ENCODE results near the gene TP73. TPM values are rescaled to one million over a fixed set of nuclear protein-coding genes. Genes with fewer than 3 reads are reported as not detected.

Gene TP73
- total RNA-seq = 2.2 and 2.4 TPM in 2 replicates
- long read RNA-seq = 0 reads

DNA sequence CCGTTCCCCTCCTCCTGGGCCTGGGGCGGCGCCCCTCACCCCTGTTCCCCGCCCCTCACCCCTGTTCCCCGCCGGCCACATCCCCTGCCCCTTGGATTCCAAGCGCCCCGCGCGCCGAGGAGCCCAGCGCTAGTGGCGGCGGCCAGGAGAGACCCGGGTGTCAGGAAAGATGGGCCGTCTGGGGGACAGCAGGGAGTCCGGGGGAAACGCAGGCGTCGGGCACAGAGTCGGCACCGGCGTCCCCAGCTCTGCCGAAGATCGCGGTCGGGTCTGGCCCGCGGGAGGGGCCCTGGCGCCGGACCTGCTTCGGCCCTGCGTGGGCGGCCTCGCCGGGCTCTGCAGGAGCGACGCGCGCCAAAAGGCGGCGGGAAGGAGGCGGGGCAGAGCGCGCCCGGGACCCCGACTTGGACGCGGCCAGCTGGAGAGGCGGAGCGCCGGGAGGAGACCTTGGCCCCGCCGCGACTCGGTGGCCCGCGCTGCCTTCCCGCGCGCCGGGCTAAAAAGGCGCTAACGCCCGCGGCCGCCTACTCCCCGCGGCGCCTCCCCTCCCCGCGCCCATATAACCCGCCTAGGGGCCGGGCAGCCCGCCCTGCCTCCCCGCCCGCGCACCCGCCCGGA lies at the start of gene TP73:
Gene TP73, plus strand, starts transcription at position 587 of the 618 bp plus-strand sequence. CDS start 29,850 bp downstream, outside the sequence.
- Mint-ChIP-seq H3K27me3 (peaks cover 55% of the 10 kb centered on the region), H3K9me3 (ENCODE audit: low read depth) (no peaks in the 10 kb centered on the region), H3K27ac (no peak within 1 kb of the TSS), H3K4me3 (ENCODE audit: low read depth) (no peak within 1 kb of the TSS), H3K4me1 (ENCODE audit: low read depth) (peaks cover 7% of the 10 kb centered on the region), H3K36me3 (ENCODE audit: insufficient read depth) (peaks cover 2% of the 10 kb centered on the region)
- no peak for DNase-seq (ENCODE audit: low spot score, unreplicated experiment)
- TF ChIP-seq, protein P1, sequence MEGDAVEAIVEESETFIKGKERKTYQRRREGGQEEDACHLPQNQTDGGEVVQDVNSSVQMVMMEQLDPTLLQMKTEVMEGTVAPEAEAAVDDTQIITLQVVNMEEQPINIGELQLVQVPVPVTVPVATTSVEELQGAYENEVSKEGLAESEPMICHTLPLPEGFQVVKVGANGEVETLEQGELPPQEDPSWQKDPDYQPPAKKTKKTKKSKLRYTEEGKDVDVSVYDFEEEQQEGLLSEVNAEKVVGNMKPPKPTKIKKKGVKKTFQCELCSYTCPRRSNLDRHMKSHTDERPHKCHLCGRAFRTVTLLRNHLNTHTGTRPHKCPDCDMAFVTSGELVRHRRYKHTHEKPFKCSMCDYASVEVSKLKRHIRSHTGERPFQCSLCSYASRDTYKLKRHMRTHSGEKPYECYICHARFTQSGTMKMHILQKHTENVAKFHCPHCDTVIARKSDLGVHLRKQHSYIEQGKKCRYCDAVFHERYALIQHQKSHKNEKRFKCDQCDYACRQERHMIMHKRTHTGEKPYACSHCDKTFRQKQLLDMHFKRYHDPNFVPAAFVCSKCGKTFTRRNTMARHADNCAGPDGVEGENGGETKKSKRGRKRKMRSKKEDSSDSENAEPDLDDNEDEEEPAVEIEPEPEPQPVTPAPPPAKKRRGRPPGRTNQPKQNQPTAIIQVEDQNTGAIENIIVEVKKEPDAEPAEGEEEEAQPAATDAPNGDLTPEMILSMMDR (IDR thresholded peaks at IDR 0.05; ENCODE audit: unreplicated experiment) = no peak

DNA sequence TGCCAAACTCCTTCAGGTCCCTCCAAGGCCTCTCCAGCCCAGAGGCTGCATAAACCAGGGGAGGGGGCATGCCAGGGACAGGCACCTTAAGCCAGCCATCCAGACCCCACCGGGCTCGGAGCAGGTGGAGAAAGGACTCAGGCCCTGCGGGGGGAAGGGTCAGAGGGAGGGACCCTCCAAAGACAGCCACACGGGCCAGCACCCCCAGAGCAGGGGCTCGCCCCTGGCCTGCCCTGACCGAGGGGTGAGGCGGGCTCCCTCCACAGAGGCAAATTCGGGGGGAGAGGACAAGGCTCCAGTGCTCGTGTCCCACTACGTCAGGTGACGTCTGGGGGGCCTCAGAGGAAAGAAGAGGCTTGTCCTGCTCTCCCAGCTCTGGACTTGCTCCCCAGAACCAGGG lies 49.2 kb upstream of the TP73 start:
- no peak overlapping the region for H3K27ac Mint-ChIP-seq
- no peak overlapping the region for H3K4me3 Mint-ChIP-seq (ENCODE audit: low read depth)
- H3K4me1 Mint-ChIP-seq (ENCODE audit: low read depth) = peaks cover 8% of the 10 kb centered on the region
- H3K36me3 Mint-ChIP-seq (ENCODE audit: insufficient read depth) = peaks cover 2% of the 10 kb centered on the region
- DNase-seq (ENCODE audit: low spot score, unreplicated experiment) = no peak
- H3K9me3 Mint-ChIP-seq (ENCODE audit: low read depth) = no peaks in the 10 kb centered on the region
- H3K27me3 Mint-ChIP-seq = no peaks in the 10 kb centered on the region
- TF ChIP-seq, protein P1 (IDR thresholded peaks at IDR 0.05; ENCODE audit: unreplicated experiment) = no peak

DNA sequence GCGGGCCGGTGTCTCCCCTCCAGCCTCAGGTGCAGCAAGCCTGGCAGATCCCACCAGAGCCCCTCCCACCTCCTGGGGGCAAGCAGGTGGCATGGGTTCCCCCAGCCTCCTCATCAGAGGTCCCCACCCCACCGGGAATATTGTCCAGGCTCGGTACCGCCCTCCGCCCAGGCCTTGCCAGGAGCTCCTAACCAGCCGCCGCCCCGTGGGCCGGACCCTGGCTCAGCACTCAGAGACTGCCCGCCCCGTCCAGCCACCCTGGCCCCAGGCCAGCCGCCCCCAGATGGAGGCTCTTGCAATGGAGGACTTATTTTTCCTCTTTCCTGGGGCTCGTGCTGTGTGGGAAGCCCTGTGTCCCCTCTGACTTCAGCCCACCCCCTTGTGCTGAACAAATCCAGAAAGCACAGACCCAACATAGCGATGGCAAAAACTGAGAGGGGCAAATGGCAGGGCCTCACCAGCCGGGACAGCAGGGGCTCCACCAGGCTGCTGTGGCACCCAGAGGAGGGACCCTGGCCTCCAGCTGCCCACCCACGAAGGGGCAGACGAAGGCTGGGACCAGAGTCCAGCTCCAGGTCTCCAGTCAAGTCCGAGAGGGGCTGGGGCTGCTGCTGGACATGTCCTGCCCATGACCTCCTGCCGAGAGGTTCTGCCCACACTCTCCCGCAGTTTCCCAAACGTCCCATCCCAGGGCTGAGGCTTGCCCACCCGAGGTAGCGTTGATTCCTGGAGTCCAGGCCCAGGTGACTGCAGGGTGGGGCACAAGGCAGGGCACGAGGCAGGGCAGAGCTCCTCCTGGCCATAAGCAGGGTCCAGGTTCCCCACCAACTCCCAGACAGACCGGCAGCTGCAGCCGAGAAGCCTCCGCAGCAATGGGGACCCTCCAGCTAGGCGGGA lies 48.5 kb upstream of the TP73 start:
- TF ChIP-seq, protein P1 (IDR thresholded peaks at IDR 0.05; ENCODE audit: unreplicated experiment) = no peak
- Mint-ChIP-seq H3K27me3 (no peaks in the 10 kb centered on the region), H3K36me3 (ENCODE audit: insufficient read depth) (peaks cover 2% of the 10 kb centered on the region), H3K9me3 (ENCODE audit: low read depth) (no peaks in the 10 kb centered on the region), H3K4me3 (ENCODE audit: low read depth) (no peak overlapping the region), H3K4me1 (ENCODE audit: low read depth) (peaks cover 6% of the 10 kb centered on the region), H3K27ac (no peak overlapping the region)
- DNase-seq (ENCODE audit: low spot score, unreplicated experiment) = no peak

DNA sequence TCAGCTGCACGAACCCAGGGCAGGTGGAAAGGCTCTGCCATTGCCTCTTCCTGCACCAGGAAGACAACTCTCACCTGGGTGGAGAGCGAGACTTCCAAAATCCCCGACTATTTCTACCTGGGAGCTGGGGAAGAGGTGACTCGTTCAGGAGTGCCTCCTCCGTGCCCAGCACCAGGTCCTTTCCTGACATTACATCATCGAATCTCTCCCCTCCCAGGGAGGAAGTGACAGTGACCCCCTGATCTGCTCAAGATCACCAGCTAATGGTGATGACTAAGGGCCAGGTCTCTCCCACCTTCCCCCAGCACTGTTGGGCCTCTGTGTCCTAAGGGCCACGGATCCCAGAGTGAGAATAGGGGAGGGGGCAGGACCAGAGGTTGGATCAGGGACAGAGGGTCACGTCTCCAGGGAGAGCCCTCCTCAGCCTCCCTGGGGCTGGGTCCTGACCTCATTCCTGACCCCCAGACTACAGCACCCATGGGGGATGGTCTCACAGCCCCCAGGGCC lies 47.8 kb upstream of the TP73 start:
- DNase-seq (ENCODE audit: low spot score, unreplicated experiment) = no peak
- no peak overlapping the region for H3K4me3 Mint-ChIP-seq (ENCODE audit: low read depth)
- H3K4me1 Mint-ChIP-seq (ENCODE audit: low read depth) = peaks cover 10% of the 10 kb centered on the region
- no peaks in the 10 kb centered on the region for H3K9me3 Mint-ChIP-seq (ENCODE audit: low read depth)
- H3K36me3 Mint-ChIP-seq (ENCODE audit: insufficient read depth) = peaks cover 2% of the 10 kb centered on the region
- no peak overlapping the region for H3K27ac Mint-ChIP-seq
- no peaks in the 10 kb centered on the region for H3K27me3 Mint-ChIP-seq
- TF ChIP-seq, protein P1 (IDR thresholded peaks at IDR 0.05; ENCODE audit: unreplicated experiment) = no peak

DNA sequence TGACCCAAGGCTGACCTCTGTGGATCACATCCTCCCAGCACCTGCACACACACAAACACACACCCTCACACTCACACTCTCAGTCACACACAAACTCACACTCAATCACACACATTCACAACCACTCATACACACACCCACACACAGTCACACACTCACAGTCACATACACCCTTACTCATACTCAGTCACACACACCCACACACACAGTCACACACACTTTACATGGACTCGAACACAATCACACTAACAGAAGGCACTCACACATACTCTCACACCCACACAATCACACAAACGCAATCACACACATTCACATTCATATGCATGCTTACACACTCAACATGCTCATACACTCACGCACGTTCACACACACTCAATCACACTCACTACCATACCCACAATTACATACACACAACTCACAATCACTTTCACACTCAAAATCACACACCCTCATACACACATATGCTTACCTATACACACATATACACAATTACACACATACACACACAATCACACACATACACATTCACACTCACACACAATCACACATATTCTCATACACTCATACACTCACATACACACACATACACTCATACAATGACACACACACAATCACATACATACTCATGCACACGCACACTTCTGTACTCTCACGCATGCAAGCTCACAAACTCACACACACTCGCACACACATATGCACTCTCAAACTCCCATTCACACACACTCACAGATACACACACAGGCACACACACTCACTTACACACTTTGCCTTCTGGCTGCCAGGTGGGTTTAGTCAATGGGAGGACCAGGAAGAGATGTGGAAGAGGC lies 47.1 kb upstream of the TP73 start:
- Mint-ChIP-seq H3K36me3 (ENCODE audit: insufficient read depth) (peaks cover 2% of the 10 kb centered on the region), H3K27me3 (no peaks in the 10 kb centered on the region), H3K27ac (no peak overlapping the region), H3K4me3 (ENCODE audit: low read depth) (no peak overlapping the region), H3K4me1 (ENCODE audit: low read depth) (peaks cover 10% of the 10 kb centered on the region), H3K9me3 (ENCODE audit: low read depth) (no peaks in the 10 kb centered on the region)
- no peak for DNase-seq (ENCODE audit: low spot score, unreplicated experiment)
- TF ChIP-seq, protein P1 (IDR thresholded peaks at IDR 0.05; ENCODE audit: unreplicated experiment) = no peak
